Stomach (tissue), 4 donors: Measurements from ENCODE around the gene HSD17B13.

Experiments used
- EP300 ChIP-seq: sonication (generic); formaldehyde crosslinking; IDR thresholded peaks from one replicate; pipeline ENCODE4 v1.6.1; 2017; ENCODE audit warnings: antibody characterized with exemption
- POLR2A ChIP-seq, 4 donors: fragments of 450-650 bp; IDR thresholded peaks; one replicate each; pipeline ENCODE4 v1.6.1; 2016; ENCODE audit warnings: antibody characterized with exemption in 4 of 4, control low read depth in 2 of 4, mild to moderate bottlenecking in 1 of 4, moderate library complexity in 1 of 4
- POLR2AphosphoS5 ChIP-seq, 3 donors: sonication (generic); formaldehyde crosslinking; IDR thresholded peaks; one replicate each; pipeline ENCODE4 v1.6.1; 2016; ENCODE audit warnings: antibody characterized with exemption in 3 of 3
- TF ChIP-seq, protein P1 (sequence below), 7 experiments: fragments of 450-650 bp in 4 of 7; fragments of 200-600 bp in 3 of 7; sonication (generic) in 3 of 7; IDR thresholded peaks; one replicate each; pipeline ENCODE4 v1.5.1; 2016 to 2019; ENCODE audit warnings: antibody characterized with exemption in 7 of 7, control low read depth in 2 of 7, mild to moderate bottlenecking in 1 of 7

DNA sequence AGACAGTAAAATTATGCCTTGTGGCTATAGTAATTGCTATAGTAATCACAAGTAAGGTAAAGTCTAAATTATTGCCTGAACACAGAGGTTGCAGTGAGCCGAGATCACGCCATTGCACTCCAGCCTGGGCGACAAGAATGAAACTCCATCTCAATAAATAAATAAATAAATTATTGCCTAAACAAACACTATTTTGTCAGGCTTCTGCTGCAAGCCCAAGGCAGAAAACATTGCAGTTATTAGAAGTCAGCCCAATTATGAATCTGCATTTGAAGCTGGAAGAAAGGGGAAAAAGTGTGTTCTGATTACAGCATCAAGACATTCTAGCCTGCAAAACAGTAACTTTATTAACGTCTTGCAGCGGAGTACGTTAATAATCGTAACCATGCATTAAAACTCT lies 17.1 kb downstream of the HSD17B13 start:
- TF ChIP-seq, protein P1, sequence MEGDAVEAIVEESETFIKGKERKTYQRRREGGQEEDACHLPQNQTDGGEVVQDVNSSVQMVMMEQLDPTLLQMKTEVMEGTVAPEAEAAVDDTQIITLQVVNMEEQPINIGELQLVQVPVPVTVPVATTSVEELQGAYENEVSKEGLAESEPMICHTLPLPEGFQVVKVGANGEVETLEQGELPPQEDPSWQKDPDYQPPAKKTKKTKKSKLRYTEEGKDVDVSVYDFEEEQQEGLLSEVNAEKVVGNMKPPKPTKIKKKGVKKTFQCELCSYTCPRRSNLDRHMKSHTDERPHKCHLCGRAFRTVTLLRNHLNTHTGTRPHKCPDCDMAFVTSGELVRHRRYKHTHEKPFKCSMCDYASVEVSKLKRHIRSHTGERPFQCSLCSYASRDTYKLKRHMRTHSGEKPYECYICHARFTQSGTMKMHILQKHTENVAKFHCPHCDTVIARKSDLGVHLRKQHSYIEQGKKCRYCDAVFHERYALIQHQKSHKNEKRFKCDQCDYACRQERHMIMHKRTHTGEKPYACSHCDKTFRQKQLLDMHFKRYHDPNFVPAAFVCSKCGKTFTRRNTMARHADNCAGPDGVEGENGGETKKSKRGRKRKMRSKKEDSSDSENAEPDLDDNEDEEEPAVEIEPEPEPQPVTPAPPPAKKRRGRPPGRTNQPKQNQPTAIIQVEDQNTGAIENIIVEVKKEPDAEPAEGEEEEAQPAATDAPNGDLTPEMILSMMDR (IDR thresholded peaks at IDR 0.05): no peak
- TF ChIP-seq POLR2A (IDR thresholded peaks at IDR 0.05) (no peak), POLR2AphosphoS5 (IDR thresholded peaks at IDR 0.05) (no peak), EP300 (no peak)
